Inflammatory macrophage (primary cell): ENCODE results near the gene TBXT.

Experiments used
- DNase-seq, 2 donors: peaks; one replicate each; pipeline ENCODE4 v3.0.0-alpha.2; 2020 to 2022

Gene TBXT

DNA sequence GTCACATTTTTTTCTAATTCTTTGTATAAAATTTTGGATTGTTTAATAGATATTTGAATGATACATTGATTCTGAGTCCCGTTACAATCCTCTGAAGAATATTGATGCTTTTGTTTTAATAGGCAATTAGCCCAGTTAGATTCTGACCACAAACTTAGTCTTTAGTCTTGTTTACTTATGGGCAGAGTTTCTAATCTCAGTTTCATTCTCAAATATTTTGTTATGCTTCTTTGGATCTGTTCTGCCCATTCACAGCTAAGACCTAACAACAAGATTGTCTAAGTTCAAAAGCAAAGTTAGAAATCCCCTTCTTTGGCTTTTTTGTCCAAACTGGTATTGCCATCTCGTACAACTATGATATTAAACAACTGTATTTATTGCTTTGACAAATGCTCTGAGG lies 58.0 kb downstream of the TBXT start:
- DNase-seq, result no peak
